ENCODE results near the gene PTK6.
A peak's percentile ranks its signal among the peaks of the same experiment; 100 is the strongest.

PTK6 gene

DNA sequence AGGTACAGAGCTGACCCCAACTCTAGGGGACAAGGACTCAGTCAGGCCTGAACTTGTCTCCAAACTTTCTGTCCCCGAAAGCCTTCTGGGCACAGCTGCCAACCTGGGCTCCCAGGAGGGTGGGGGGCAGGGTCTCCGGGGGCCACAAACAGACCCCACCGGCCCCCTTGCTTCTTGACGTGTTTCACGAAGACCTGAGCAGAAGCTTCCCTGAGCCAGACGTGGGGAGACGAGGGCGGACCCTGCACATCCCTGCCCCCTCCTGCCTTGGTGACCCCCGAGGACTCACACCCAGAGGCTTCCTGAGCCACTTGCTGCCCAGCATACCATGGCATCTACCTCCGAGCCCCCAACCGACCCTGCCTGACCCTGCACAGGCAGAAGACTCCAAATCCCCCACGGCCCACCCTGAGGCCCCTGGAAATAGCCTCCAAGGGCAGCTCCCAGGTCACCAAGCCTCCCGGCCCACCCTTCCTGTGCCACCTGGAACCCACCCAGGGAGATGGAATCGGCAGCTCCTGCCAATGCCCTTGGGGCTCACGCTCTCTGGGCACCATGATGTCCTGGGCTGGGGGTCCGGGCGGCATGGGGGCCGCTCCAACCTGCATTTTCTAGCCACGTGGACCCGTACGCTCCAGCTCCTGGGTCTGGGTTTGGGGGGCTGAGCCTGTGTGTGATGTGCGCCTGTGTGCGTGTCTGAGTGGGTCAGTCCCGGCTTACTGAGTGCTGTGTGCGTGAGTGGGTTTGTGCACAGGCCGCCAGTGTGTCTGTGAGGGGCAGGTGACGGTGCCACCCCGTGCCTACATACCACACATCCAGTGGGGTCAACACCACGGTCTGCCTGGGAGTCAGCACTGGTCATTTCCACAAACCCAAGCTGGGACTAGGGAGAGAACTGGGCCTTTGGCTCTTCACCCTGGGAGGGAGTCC lies 2.5 kb upstream of the PTK6 start:
- H3K9me3 ChIP-seq (ENCODE audit: low read length): no peaks in the 10 kb centered on the region
- no peaks in the 10 kb centered on the region for H4K20me1 ChIP-seq (ENCODE audit: insufficient read depth, low read length)
- H2AFZ ChIP-seq (ENCODE audit: low read length): no peak overlapping the region
- no peaks in the 10 kb centered on the region for H3K36me3 ChIP-seq (ENCODE audit: insufficient read depth, low read length)
- H3K4me2 ChIP-seq (ENCODE audit: low read length): no peak overlapping the region
- no peak overlapping the region for H3K27ac ChIP-seq (ENCODE audit: low read depth, low read length, poor library complexity, severe bottlenecking)
- TF ChIP-seq, protein P1, sequence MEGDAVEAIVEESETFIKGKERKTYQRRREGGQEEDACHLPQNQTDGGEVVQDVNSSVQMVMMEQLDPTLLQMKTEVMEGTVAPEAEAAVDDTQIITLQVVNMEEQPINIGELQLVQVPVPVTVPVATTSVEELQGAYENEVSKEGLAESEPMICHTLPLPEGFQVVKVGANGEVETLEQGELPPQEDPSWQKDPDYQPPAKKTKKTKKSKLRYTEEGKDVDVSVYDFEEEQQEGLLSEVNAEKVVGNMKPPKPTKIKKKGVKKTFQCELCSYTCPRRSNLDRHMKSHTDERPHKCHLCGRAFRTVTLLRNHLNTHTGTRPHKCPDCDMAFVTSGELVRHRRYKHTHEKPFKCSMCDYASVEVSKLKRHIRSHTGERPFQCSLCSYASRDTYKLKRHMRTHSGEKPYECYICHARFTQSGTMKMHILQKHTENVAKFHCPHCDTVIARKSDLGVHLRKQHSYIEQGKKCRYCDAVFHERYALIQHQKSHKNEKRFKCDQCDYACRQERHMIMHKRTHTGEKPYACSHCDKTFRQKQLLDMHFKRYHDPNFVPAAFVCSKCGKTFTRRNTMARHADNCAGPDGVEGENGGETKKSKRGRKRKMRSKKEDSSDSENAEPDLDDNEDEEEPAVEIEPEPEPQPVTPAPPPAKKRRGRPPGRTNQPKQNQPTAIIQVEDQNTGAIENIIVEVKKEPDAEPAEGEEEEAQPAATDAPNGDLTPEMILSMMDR (IDR thresholded peaks at IDR 0.05; ENCODE audit: low read length): no peak
- TF ChIP-seq EZH2 (IDR thresholded peaks at IDR 0.05; ENCODE audit: borderline replicate concordance, low read length): no peak
- peaks cover 5% of the 10 kb centered on the region; the same call in 1 of the 2 replicates for H3K27me3 ChIP-seq (ENCODE audit: insufficient read depth, low read length)
- no peaks in the 10 kb centered on the region for H3K9me2 ChIP-seq (ENCODE audit: low read depth, low read length)
- H3F3A ChIP-seq (ENCODE audit: insufficient read depth, low read length): no peaks in the 10 kb centered on the region
- no peaks in the 10 kb centered on the region for H3K79me2 ChIP-seq (ENCODE audit: insufficient read depth, low read length)
- no peak overlapping the region for H3K9ac ChIP-seq (ENCODE audit: low read length)
- H3K4me3 ChIP-seq (ENCODE audit: low read depth, low read length, poor library complexity, severe bottlenecking): no peak overlapping the region
- H3K4me1 ChIP-seq (ENCODE audit: insufficient read depth, low read length, severe bottlenecking): peaks cover 17% of the 10 kb centered on the region

DNA sequence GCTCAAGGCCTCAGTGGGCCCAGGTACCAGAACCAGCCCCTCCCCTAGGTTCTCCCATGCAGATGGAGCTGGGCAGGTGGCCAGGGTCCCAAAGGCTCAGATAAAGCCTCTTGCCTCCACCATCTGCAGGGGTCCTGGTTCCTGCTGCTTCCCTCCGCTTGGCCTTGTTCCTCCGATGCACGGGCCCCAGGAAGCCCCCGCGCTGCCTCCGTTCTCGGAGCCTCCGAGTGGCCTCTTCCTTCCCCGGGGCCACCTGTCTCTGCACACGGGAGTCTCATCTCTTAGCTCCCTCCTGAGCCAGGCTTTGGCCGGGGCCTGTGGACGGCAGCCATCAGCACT lies 1.9 kb upstream of the PTK6 start:
- H3K9me2 ChIP-seq (ENCODE audit: low read depth, low read length): no peaks in the 10 kb centered on the region
- H3K9me3 ChIP-seq (ENCODE audit: low read length): no peaks in the 10 kb centered on the region
- H3K27me3 ChIP-seq (ENCODE audit: insufficient read depth, low read length): peaks cover 8% of the 10 kb centered on the region; the same call in 1 of the 2 replicates
- H3K27ac ChIP-seq (ENCODE audit: low read depth, low read length, poor library complexity, severe bottlenecking): no peak overlapping the region
- no peak overlapping the region for H2AFZ ChIP-seq (ENCODE audit: low read length)
- H3K79me2 ChIP-seq (ENCODE audit: insufficient read depth, low read length): no peaks in the 10 kb centered on the region
- no peaks in the 10 kb centered on the region for H4K20me1 ChIP-seq (ENCODE audit: insufficient read depth, low read length)
- H3K9ac ChIP-seq (ENCODE audit: low read length): no peak overlapping the region
- no peaks in the 10 kb centered on the region for H3K36me3 ChIP-seq (ENCODE audit: insufficient read depth, low read length)
- no peaks in the 10 kb centered on the region for H3F3A ChIP-seq (ENCODE audit: insufficient read depth, low read length)
- H3K4me2 ChIP-seq (ENCODE audit: low read length): no peak overlapping the region
- TF ChIP-seq, protein P1 (IDR thresholded peaks at IDR 0.05; ENCODE audit: low read length): no peak
- no peak for TF ChIP-seq EZH2 (IDR thresholded peaks at IDR 0.05; ENCODE audit: borderline replicate concordance, low read length)
- no peak overlapping the region for H3K4me3 ChIP-seq (ENCODE audit: low read depth, low read length, poor library complexity, severe bottlenecking)
- peaks cover 17% of the 10 kb centered on the region for H3K4me1 ChIP-seq (ENCODE audit: insufficient read depth, low read length, severe bottlenecking)

DNA sequence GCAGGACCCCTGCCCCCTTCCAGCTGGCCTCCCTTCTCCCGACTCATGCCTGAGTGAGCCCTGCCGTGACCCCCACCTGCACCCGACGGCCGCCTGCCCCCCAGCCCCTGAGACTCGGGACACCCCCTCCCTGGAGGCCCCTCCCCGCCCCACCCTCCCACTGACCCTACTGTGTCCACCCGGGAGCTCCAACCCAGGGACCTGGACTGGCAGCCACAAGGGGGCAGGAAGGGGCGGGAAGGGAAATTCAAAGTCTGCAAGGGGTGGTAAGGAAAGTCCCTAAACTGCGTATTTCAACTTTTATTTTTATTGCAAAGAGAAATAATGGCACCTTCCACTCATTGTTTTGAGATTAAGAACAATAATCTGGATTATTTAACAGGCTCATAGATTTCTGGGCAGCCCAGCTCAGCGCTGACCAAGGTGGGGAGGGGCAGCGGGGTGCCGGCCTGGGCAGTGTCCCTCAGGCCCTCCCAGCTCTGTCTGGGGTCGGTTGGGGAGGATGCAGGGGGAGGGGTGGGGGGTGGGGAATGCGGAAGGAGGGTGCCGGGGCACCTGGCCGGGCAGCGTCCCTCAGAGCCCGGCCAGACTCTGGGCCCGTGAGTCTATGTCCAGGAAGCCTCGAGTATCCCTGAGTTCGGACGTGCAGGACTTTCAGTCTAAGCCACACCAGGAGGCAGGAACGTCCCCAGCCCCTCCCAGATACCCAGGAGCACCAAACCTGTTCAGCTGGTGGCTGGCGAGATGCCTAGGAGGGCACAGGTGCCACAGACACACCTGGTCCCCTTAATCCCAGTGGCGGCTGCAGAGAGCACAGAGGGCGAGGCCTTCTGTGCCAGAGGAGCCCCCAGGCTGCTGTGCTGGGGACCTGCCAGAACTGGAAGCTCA lies 1.3 kb upstream of the PTK6 start:
- Histone ChIP-seq H2AFZ (ENCODE audit: low read length) (no peak overlapping the region), H3K36me3 (ENCODE audit: insufficient read depth, low read length) (no peaks in the 10 kb centered on the region), H3K4me2 (ENCODE audit: low read length) (peak overlapping the region; percentile 69; the same call in 1 of the 2 replicates), H4K20me1 (ENCODE audit: insufficient read depth, low read length) (no peaks in the 10 kb centered on the region), H3K27ac (ENCODE audit: low read depth, low read length, poor library complexity, severe bottlenecking) (no peak overlapping the region), H3K9me2 (ENCODE audit: low read depth, low read length) (no peaks in the 10 kb centered on the region), H3K79me2 (ENCODE audit: insufficient read depth, low read length) (no peaks in the 10 kb centered on the region), H3F3A (ENCODE audit: insufficient read depth, low read length) (no peaks in the 10 kb centered on the region), H3K9ac (ENCODE audit: low read length) (no peak overlapping the region), H3K27me3 (ENCODE audit: insufficient read depth, low read length) (peaks cover 12% of the 10 kb centered on the region; the same call in 1 of the 2 replicates), H3K9me3 (ENCODE audit: low read length) (no peaks in the 10 kb centered on the region), H3K4me1 (ENCODE audit: insufficient read depth, low read length, severe bottlenecking) (peaks cover 17% of the 10 kb centered on the region), H3K4me3 (ENCODE audit: low read depth, low read length, poor library complexity, severe bottlenecking) (no peak overlapping the region)
- TF ChIP-seq EZH2 (IDR thresholded peaks at IDR 0.05; ENCODE audit: borderline replicate concordance, low read length): no peak
- TF ChIP-seq, protein P1 (IDR thresholded peaks at IDR 0.05; ENCODE audit: low read length): no peak
